NOMO-1 treated with dmso at 0.1 percent for 144 hours (cell line): Measurements from ENCODE around the gene THSD7B.
"Not testable (repeated sequence)": the region's sequence is repeated elsewhere in the genome, so short reads cannot be mapped to it uniquely, and the experiment has no call there.

ENCODE experiments used
- DNase-seq: peaks from one replicate; lab custom pipeline; 2025; ENCODE audit not compliant: unreplicated experiment; lab: John Stamatoyannopoulos, UW

THSD7B gene

GRCh38 chr2:136932700-136933099, 167.4 kb downstream of the THSD7B start:
- DNase-seq = no peak

- DNase-seq = no peak
These were observed 169.8 kb downstream of the THSD7B start for GRCh38 chr2:136935119-136935518.

GRCh38 chr2:136956050-136956449, 190.7 kb downstream of the THSD7B start:
- no peak for DNase-seq

DNA sequence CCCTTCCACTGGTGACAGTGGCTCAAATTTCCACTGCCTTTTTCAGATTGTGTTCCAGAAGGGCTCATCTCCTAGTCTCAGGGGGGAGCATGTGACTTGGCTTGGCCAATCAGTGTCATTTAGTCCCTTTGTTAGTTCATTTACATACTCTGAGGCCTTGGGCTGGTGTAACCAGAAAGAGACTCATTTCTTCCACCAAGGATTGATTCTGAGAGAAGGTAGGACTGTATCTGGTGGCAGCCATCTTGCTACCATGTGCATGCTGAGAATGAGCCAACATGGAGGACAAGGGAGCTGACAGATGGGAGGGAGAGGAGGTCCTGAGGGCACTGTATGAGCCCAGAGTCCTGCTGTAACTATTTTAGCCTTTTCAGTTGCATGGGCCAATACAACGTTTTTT, 191.7 kb downstream of the THSD7B start:
- no peak for DNase-seq

GRCh38 chr2:136962105-136962725, 196.9 kb downstream of the THSD7B start:
- DNase-seq = no peak

DNA sequence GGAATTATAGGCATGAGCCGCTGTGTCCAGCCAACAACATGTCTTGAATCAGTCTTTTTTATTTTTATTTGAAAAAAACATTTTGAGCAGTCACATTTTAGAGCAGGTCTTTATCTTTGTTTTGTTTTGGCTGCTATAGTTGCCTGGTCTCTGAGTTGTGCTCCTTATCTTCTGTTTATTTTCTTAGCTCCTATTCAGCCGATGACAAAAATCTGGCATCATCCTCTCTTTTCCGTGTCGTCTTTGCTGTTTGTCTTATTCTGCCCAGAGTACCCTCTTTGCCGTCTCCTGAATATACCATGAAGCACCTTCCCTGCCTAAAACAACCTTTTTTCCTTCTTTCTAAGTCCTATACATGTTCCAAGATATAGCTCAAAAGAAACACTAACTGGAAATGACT, 201.1 kb downstream of the THSD7B start:
- DNase-seq = no peak

- no peak for DNase-seq
These were observed 215.0 kb downstream of the THSD7B start for GRCh38 chr2:136980303-136980702.

DNA sequence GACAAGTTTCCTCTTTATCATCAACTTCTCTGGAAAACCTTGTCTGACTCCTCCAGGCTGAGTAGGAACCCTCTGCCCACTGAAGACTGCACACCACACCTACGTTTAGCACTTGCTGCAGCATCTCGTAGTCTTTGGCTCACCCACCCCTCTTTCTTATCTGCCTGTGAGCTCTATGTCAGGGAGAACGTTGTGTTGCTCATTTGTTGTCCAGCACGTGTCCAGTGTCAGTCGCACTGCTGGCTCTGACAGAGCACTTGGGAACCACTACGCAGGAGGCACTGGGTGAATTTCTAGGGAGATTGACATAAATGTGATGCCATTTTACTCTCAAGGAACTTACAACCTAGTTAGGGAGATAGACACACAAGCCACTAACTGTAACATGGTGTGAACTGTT, 216.3 kb downstream of the THSD7B start:
- DNase-seq = not testable (repeated sequence)

- DNase-seq = no peak
These were observed 219.7 kb downstream of the THSD7B start for GRCh38 chr2:136985044-136985443.

GRCh38 chr2:136986605-136987221, 221.4 kb downstream of the THSD7B start:
- no peak for DNase-seq

DNA sequence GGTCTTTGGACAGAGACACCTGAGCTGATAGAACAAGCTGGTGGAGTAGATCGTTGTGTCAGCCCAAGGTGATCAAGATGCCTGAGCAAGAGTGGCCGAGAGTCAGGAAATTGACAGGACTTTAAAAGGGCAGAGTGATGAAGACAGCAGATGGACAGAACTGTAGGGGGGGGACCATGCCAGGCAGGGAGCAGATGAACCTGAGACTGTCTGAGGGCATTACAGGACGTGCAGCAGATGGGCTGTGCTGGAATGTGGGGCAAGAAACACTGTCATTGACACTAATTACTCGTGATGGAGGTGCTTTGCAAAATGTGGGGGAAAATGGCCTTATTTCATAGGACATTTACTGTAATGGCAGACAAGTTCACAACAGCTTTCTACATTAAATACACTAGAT, 225.0 kb downstream of the THSD7B start:
- DNase-seq = no peak

DNA sequence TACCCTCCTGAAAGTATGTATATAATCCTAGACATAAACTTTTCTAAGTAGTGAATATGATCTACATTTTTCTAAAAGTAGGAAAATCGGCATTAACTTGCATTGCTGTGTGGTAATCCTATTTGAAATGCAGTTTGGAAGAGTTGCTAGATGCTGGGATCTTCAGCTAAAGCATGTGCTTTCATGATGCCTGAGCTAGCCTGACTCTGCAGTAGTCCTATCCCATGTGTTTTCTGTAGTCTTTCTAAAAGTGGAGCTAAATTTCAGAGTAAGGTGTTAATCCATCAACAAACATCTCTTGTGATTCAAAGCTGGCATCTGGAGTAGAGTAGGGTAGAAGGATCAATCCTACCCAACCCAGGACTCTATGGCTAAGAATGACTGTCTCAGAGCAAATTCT, 229.4 kb downstream of the THSD7B start:
- DNase-seq = no peak

DNA sequence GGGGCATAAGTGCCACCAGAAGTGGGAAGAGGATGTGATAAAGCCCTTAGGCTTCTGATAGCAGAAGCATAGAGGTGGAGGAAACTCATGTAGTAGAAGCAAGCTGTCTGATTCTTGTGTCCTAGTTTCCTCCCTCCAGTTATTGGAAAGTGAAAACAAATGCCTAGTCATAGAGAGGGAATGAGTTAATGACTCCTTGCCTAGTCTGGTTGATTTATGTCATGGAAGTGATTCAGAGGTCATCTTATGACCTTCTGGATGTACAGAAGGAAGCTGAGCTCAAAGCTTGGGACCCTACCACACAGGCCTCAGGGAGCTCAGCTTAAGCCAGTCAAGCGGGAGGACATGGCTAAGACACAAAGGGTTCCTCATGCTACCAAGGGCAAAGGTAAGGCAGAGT, 232.2 kb downstream of the THSD7B start:
- no peak for DNase-seq

- DNase-seq = no peak
These were observed 235.5 kb downstream of the THSD7B start for GRCh38 chr2:137000811-137001210.

- DNase-seq = no peak
These were observed 237.6 kb downstream of the THSD7B start for GRCh38 chr2:137002896-137003295.

DNA sequence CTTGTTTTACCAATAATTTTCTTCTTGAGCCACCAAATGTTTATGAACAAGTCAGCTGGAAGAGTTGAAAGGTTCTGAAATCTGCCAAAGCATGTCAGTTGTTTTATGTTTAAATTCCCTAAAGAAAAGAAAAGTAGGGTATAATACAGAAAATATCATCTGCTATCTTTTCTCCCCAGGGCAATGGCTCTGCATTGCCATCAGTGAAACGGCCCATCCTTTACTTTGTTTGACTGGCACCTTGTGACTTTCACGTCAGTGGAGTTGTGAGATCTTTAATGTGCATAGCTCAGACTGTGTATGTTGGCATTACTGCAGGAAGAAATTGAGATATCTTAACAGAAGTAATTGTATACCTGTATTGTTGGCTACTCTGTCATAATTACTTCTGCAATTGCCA, 239.9 kb downstream of the THSD7B start:
- DNase-seq = no peak

DNA sequence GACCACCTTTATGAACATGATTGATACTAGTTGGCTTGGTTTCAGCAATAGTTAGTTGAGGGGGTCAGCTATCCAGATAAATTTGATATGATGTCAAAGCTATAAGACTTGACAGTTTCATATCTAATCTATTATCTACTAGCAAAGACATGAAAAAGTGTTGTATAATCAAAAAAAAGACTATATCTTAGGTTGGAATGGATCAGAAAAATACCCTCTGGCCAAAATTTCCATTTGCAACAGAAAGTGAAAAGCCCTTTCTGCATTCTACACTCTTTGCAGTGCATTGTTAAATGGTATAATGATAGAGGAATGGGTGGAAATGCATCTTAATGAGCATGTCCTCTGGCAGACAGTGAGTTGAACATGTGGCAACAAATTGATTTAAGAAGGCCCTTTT, 242.6 kb downstream of the THSD7B start:
- no peak for DNase-seq

GRCh38 chr2:137009953-137010352, 244.6 kb downstream of the THSD7B start:
- DNase-seq = no peak

GRCh38 chr2:137020452-137021196, 255.3 kb downstream of the THSD7B start:
- DNase-seq = no peak

GRCh38 chr2:137021763-137022162, 256.4 kb downstream of the THSD7B start:
- no peak for DNase-seq

- DNase-seq = no peak
These were observed 257.9 kb downstream of the THSD7B start for GRCh38 chr2:137023205-137023604.

- DNase-seq = no peak
These were observed 266.4 kb downstream of the THSD7B start for GRCh38 chr2:137031731-137032130.
